ENCODE measurements around the gene LRP1B.
"Not testable (repeated sequence)": the region's sequence is repeated elsewhere in the genome, so short reads cannot be mapped to it uniquely, and the experiment has no call there.

LRP1B gene

DNA sequence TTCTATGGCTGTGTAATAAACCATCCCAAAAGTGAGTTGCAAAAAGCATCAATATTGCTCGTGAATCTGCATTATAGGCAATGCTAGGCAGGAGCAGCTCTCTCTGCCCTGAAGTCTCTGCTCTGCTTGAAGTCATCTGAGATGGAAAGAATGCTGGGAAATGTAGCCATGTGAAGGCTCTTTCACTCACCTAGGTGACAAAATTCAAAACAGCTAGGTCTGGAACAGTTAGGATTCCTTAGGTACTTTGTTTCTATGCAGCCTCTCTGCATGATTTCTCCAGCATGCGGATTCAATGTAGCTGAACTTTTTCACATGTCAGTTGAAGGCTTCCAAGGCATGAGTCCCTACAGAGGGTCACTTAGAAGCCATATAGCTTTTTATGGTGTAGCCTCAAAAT lies 1383.7 kb downstream of the LRP1B start:
- DNase-seq = no peak

DNA sequence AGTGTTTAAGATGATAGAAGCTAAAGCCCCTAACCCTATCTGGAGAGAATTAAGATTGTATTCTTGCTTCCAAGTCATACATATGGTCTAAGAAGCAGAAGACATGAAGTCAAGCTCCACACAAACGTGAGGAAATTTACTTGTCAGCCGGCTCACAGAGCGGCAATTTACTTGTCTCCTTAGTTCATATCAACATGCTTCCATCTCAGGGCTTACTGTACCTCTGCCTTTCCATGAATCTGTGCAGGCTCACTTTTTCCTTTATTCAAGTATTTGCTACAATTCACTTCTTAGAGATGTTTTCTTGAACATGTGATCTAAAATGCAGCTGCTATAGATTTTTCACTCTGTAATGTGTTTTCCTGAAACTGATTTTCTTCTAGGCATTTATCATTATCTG lies 1386.4 kb downstream of the LRP1B start:
- DNase-seq = no peak

DNA sequence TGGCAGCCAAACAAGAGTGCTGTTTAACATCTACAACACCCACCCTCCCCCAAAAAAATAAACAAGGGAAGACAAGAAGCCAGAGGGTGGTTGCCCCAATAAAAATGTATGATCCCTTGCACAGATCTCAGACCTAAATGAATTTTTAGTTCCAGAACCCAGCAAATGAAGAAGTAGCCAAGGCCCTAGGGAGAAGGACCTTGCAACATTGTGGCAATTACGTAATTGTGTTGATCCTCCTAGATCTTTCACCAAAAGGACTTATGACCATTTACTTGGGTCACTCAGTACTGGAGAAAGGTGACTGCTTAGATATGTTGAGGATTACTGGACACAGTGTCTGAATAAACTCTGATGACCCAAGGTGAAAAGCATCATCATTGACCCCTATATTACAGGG lies 1393.8 kb downstream of the LRP1B start:
- DNase-seq = no peak

DNA sequence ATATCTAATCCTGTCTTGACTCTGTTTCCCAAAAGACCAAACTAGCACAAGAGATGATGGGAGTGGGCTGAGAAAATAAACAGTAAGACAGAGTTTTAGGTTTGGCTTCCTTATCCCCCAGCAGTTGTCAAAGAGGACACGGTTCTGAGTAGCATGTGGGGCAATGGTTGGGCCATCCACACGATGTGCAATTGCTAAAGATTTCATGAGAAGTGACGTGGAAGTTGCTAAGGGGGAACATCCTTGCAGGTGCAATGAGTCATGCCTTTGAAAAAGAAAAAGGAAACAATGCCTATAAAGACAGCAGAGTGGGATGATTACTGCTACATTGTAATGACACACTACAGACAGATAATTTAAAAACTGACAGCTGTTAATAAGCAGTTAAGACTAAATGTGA lies 1395.8 kb downstream of the LRP1B start:
- no peak for DNase-seq

DNA sequence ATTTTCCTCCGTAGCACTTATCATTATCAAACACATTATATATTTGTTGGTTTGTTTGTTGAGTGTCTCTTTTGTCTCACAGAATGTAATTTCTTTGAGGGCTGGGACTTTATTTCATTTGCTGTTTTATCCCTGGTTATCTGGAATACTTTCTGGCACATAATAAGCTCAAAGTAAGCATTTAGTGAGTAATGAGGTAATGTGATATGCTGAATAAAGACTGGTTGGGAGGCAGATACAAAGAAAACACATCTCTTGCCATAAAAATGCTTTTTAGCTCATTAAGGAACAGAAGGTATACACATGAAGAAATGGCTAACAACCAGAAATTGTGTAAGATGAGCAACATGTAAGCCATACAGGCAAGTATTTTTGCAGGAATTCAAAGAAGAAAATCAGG lies 1411.8 kb downstream of the LRP1B start:
- no peak for DNase-seq

DNA sequence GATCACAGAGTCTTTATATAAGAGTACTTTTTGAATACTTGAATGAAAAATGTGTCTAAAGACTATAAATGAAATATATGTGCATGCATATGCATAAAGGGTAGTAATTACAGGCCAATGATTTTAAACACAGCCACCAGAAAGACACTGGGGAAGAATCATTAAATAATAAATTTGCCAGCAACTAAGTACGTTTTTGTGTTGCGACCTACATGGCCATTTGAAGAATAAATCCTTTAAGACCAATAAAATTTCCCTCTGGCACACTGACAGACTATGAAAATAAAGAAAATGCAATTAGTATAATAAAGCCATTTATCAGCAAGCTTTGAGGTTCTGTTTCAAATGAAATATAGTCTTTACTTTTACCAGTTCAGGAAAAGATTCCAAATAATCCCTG lies 1413.3 kb downstream of the LRP1B start:
- no peak for DNase-seq

DNA sequence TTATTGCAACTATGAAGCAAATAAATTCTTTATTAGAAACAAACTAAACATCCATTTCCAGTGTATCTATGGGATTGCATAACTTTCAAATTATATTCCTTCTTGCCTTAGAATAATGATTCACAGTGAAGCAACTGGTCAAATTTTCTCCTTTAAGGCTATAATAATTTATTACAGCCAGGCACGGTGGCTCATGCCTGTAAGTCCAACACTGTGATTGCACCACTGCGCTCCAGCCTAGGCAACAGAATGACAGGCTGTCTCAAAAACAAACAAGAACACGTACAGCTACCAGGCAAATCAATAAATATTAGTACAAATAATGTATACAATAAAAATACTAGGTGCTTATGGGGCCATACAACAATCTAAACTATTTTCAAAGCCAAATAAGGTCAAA lies 1416.2 kb downstream of the LRP1B start:
- no peak for DNase-seq

DNA sequence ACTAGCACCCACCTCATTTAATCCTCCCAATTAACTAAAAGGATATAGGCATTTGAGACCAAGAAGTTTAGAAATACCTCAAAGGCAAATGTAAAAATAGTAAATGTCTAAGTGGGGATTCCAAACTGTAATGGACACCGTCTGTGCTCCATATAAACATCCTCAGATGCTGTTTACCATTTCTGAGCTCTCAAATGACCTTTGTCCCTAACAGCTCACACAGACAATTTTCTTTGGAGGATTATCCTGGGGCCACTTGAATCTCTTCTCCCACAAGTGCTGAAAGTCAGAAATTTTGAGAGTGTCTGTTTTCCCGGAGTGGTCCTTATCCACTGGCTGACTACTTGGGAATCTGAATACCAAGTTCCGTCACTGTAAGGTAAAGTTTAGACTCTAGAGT lies 1418.9 kb downstream of the LRP1B start:
- no peak for DNase-seq

DNA sequence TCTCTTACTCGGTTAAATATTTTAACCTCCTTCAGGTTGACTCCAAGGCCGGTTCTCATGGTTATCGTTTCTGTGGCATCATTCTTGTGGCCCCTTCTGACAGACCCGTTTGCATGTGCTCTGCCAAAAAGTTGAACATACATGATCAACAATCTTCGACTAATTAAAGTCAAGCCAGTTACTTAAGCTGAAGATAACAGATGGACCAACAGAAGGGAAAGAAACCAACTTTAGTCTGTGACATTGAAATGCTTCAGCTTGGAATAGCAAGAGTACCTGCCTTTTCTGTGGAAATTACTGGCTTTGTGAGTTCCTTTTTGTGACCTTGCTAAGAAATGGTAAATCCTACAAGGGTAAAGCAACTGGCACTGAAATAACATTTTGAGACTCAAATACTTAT lies 1429.1 kb downstream of the LRP1B start:
- no peak for DNase-seq

DNA sequence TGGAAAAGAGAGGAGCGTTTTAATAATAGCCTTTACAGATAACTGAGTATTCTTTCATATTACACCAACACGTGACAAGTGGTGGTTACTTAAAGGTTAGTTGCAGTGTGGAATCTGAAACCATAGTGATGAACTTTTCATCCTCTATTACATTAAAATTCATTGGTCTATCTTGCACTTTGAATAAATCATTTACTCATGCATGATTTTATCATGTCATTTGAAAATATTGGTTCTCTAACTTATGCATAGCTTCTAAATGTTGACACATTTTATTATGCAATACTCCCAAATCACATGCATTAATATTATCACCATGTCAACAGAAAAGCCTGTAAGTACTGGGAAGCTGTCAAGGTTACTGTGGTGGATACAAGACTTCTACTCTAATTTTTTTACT lies 1432.2 kb downstream of the LRP1B start:
- DNase-seq = no peak

DNA sequence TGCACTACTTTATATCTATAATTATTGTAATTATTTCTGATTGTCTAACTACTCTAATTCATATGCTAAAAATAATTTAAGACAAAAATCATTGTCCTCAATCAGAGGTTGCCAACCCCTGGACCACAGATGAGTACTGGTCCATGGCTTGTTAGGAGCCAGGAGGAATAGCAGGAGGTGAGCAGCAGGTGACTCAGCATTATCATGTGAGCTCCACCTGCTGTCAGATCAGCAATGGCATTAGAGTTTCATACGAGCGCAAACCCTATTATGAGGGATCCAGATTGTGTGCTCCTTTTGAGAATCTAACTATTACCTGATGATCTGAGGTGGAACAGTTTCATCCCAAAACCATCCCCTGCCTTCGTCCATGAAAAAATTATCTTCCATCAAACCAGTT lies 1434.4 kb downstream of the LRP1B start:
- DNase-seq = no peak

DNA sequence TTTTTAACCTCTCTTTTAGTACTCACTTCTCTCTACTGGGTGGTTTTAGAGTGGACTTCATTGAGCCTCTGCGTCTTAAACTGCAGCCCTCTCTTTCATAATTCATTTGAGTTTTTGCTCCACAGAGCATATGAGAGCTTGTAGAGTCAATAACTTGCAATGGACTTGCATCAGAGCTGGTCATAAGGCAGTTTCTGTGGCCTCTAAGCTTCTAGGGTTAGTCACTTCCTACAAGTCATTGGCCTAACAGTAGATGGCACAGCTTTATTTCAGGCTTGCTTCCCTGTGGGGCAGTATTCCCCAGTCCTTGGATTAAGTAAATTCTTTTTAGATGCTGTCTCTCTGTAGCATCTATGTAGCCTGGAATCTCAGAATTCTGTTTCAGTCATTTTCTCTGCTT lies 1435.7 kb downstream of the LRP1B start:
- DNase-seq = peak; percentile 21

DNA sequence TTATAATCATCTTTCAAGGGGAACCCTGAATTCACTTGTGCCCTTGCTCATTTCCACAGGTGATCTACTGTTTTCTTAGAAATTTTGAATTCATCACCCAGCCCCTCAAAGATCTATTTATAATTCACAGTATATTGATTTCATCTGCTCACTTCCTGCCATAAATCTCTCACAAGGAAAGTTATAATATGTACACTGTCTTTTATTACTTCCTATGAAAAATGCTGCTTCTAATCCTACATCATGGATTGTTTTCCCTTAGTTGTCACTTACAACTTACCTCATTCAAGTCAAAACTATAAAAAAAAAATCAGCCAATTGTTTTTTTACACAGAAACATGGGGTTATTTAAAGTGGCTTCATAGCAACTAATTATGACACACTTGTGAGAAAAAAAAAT lies 1443.0 kb downstream of the LRP1B start:
- no peak for DNase-seq

DNA sequence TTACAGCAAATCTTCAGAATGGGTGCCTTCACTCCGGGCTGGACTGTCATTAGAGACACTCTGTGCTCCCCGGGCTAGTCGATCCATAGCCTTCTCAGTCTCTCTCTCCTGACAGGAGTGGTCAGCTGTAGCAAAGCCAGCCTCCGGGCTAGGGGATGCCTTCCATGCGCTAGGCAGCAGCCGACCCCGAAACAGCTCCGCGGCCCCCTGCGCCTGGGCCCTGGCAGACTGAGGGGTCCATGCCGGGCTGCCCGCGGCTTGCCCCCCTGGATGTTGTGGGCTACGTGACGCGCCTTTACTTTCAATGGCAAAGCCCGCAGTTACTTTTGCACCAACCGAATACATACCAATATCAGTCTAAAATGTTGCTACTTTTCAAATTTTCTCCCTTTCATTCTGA lies 1447.2 kb downstream of the LRP1B start:
- no peak for DNase-seq

DNA sequence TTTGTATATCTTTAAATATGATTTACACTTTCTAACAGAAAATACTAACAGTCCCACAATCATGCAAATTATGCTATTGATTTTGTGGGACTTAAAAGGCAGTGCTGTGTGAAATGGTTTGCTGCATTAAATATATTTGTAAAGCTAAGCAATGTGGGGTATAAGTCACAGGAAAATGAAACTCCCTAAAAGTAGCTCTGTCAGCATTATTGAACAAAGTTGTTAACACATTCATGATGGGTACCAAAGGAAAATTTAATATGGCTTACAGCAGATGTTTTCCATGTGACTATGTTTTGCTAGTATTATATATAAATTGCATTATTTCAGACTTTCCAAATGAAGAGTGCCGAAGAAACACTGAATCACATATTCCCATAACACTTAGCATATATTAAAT lies 1450.0 kb downstream of the LRP1B start:
- DNase-seq = no peak

DNA sequence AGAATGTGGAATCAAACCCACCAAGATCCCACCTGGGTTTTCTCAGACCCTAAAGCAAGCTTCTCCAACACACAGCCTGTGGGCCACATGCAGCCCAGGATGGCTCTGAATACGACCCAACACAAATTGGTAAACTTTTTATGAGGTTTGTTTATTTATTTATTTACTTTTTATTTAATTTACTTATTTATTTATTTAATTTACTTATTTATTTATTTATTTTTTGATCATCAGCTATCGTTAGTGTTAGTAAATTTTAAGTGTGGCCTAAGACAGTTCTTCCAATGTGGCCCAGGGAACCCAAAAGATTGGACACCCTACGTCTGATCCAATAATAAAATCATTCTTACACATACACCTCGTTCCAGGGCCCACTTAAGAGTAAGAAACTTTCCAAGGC lies 1451.1 kb downstream of the LRP1B start:
- DNase-seq = no peak

DNA sequence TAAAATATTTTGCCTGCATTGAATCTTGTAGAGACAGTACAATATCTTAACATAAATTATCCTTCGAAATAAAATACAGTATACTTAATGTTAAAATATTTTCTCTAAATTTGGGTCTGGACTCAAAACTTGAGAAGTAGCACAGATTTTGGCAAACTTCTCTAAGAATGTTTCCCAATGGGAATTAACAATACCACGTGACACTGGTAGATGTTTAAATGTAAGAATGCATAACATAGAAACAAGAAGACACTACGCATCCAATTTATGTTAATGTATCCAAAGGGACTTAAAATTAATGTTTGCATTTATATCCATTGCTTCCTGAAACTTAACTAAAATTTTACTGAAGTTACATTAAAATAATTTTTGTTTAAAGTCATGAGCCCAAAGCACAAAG lies 1460.9 kb downstream of the LRP1B start:
- no peak for DNase-seq

DNA sequence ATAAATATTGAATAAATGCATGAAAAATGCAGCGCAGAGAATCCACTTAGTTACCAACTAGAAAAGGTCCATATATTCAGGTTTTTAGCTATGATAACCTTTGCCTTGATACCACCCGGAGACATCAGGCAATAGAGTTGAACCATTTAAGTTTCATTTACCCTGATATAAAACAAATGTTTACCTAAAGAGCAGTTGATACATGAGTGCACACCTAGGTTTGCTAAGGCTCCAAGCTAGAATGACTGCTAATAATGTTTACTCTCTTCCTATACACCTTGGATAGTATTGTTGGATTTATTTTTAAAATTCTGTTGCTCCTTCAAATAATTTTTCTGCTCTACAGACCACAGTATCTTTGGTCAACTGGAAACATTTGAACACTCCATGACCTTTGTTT lies 1463.6 kb downstream of the LRP1B start:
- no peak for DNase-seq

DNA sequence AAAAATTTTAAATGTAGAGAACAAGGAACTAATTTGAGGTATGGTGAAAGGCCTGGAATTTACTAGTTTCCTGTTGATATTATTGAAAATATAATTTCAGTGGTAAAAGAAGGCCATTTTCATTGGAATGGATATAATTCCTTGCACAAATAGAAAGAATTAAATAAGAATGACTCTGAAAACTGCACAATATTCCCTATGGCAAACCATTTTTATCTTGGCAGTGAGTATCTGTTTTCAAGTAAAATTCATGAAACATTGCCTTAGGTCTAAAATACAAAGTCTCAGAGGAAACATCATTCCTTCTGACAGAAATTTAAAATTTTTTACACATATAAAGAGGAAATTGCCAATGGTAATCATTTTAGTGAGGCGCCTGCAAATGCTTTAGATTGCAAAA lies 1468.3 kb downstream of the LRP1B start:
- DNase-seq = no peak

DNA sequence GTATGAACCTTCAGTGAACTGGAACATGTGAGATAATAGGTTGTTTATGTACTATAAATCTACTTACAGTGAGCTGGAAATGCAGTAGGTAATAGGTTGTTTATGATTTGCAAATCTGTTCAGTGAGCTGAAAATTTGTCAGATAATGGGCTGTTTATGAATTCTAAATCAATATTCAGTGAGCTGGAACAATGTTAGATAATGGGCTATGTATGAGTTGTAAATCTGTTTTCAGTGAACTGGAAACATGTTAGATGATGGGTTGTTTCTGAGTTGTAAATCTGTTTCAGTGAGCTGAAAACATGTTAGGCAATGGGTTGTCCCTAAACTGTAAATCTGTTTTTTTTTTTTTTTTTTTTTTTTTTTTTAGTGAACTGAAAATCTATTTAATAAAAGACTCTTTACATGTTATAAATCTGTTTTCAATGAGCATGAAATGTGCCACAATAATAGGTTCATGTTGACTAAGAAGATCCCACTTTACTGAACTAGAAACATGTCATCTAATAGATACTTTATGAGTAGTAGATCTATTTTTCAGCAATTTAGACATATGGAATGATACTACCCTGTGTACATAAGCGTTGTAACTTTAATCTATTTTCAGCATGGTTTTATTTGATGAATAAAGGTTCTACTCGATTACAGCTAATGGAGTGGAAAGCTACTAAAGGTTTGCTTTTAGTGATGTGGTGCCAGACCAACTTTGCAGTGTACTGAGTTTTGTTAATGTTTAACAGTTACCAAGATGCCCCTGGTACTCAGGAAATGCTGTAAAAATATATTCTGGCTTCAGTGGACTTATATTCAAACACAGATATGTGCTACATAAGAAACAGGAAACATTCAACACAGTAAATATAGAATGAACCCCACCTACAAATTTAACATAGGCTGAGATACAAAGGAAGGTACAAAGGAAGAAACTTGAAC lies 1471.8 kb downstream of the LRP1B start:
- DNase-seq = no peak

DNA sequence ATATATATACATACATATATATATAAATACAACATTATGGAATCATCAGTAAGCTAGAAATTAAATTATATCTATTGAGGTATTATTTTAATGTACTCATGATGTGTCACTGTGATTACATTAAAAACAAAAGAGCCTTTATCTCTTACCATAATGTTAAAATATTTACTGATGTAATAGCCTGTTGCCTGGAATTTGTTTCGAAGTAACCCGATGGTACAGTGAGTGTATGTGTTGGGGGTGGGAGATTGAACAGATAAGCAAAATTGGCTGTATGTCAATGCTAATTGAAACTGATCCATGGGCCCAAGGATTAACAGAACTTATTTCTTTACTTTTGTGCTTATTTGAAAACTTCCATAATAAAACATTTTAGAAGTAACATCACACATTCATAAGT lies 1473.2 kb downstream of the LRP1B start:
- no peak for DNase-seq

DNA sequence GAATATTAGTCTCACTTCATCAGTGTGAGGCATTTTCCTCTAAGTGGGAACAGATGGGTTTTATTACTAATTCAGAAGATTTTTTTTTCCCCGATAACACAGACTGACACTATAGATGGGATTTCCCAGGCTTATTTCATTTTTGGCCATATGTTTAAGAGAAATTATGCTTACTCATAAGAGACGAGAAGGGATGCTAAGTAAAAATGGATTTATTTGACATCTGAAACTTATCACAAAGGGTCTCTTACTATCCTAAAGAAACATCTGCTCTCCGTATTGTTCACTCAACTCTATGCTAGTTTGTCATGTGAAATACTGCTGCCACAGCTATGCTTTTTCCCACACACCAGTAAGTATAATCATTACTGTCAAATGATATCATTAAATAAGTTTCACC lies 1476.3 kb downstream of the LRP1B start:
- DNase-seq = no peak

DNA sequence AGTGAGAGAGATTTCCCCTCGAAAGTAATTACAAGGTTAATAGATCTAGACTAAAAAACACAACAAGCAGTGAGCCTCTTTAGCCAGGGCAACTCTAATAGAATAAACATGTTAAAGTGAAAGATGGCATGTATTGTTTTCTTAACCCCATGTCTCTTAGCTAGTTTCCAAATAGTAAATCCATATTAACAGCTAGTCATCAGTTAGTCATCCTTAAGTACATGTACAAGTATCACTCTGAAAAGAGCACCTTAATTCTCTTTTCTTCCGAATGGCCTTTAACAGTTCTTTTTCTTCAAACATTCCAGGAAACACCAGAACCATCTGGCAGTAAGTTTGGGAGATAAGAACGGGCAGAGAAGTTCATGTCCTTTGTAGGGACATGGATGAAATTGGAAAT lies 1480.0 kb downstream of the LRP1B start:
- no peak for DNase-seq

DNA sequence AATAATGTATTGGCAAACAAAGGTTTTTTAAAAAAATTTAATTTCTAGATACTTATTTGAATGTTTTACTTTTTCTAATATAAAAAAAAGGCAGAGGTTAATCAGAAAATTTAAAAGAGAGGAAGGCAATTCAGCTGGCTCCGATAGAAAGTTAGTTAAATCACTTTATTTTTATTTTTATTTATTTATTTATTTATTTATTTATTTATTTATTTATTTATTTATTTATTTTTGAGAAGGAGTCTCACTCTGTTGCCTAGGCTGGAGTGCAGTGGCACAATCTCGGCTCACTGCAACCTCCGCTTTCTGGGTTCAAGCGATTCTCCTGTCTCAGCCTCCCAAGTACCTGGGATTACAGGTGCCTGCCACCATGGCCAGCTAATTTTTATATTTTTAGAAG lies 1480.7 kb downstream of the LRP1B start:
- DNase-seq = not testable (repeated sequence)

DNA sequence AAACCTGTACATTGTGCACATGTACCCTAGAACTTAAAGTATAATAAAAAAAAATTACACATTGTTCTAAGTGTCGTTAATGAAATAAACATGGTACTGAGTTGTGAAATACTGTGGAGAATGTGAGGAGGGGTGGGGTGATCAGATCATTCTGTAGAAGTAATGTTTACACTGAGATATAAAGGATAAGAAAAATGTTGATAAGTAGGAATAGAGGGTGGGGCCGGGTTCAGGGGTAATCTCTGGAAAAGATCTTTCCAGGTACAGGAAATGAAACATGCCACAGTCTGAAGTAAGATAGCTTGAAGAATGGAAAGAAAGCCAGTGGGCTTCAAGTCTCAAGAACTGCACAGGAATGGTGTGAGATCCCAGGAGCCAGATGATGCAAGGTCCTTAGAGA lies 1482.4 kb downstream of the LRP1B start:
- no peak for DNase-seq
